GM12878 (cell line): ENCODE measurements around the gene TTLL8. TPM values are rescaled to one million over a fixed set of nuclear protein-coding genes. Genes with fewer than 3 reads are reported as not detected.

Source experiments
- ATAC-seq: fragments of 200-7000 bp; cut with Tn5 transposase; 3 replicates; pipeline ENCODE4 v1.9.1; 2020; ENCODE audit warnings: mild to moderate bottlenecking, moderate library complexity
- BruUV-seq: library from RNA; stranded (reverse); fragments of 400-500 nt; replicated peaks from 2 replicates; lab custom pipeline; 2021; lab: Mats Ljungman, UMichigan
- CTCF ChIA-PET: fragments of 300-600 bp; sonication (Branson Sonifier 250); formaldehyde crosslinking; extraction: SDS; loops from one replicate; lab custom pipeline; 2021; ENCODE audit warnings: inconsistent platforms; lab: Yijun Ruan, JAX
- POLR2A ChIA-PET: fragments of 350-600 bp; formaldehyde crosslinking; extraction: SDS; loops from one replicate; lab custom pipeline; 2021; ENCODE audit warnings: inconsistent platforms; lab: Charles Lee
- RAD21 ChIA-PET: fragments of 300-600 bp; sonication (Branson Sonifier 250); formaldehyde crosslinking; loops from one replicate; lab custom pipeline; 2023; ENCODE audit warnings: antibody characterized with exemption; ENCODE audit not compliant: unreplicated experiment; lab: Charles Lee
- SMC1A ChIA-PET: fragments of 300-600 bp; sonication (Branson Sonifier 250); formaldehyde crosslinking; loops from one replicate; lab custom pipeline; 2023; ENCODE audit not compliant: unreplicated experiment, uncharacterized antibody; lab: Charles Lee
- DNase-seq: peaks from one replicate; pipeline ENCODE4 v3.0.0-alpha.2; 2011; ENCODE audit warnings: low read depth, low spot score
- FAIRE-seq: peaks from 3 replicates; lab custom pipeline; 2011; peaks lifted over from hg19 to GRCh38; lab: Jason Lieb, UNC
- H2AFZ ChIP-seq: 2 replicates; pipeline ENCODE4 v1.6.0; 2011; ENCODE audit warnings: low read depth, low read length, control low read depth; ENCODE audit not compliant: control insufficient read depth
- H3K27ac ChIP-seq: 2 replicates; pipeline ENCODE4 v1.5.1; 2011; ENCODE audit warnings: control low read depth; ENCODE audit not compliant: control insufficient read depth, insufficient read depth
- H3K27me3 ChIP-seq, 2 experiments: replicated peaks in 1 of 2; 2 replicates each; pipeline versions ENCODE4 v1.6.0 to v1.6.1; 2011; ENCODE audit warnings: low read length in 1 of 2; ENCODE audit not compliant: control insufficient read depth in 2 of 2, insufficient read depth in 2 of 2
- H3K36me3 ChIP-seq, 2 experiments: 2 replicates each; pipeline ENCODE4 v1.5.1; 2011; ENCODE audit warnings: low read length in 1 of 2; ENCODE audit not compliant: control insufficient read depth in 2 of 2, insufficient read depth in 2 of 2
- H3K4me1 ChIP-seq: 2 replicates; pipeline ENCODE4 v1.6.1; 2011; ENCODE audit warnings: mild to moderate bottlenecking, low read length, moderate library complexity, mixed read lengths; ENCODE audit not compliant: control insufficient read depth, insufficient read depth
- H3K4me2 ChIP-seq: 2 replicates; pipeline ENCODE4 v1.6.0; 2011; ENCODE audit warnings: control low read depth; ENCODE audit not compliant: control insufficient read depth, insufficient read depth
- H3K4me3 ChIP-seq: fragments of 200-600 bp; sonication (generic); 2 replicates; pipeline ENCODE4 v1.5.1; 2016
- H3K79me2 ChIP-seq: 2 replicates; pipeline ENCODE4 v1.6.0; 2011; ENCODE audit warnings: low read length; ENCODE audit not compliant: control insufficient read depth, insufficient read depth
- H3K9ac ChIP-seq: 2 replicates; pipeline ENCODE4 v1.8.0; 2011; ENCODE audit warnings: low read length, control low read depth, mixed read lengths; ENCODE audit not compliant: control insufficient read depth, insufficient read depth
- H3K9me3 ChIP-seq: replicated peaks from 3 replicates; pipeline ENCODE4 v1.5.1; 2011; ENCODE audit warnings: mild to moderate bottlenecking, low read length; ENCODE audit not compliant: control insufficient read depth, insufficient read depth
- H4K20me1 ChIP-seq: 2 replicates; pipeline ENCODE4 v1.6.0; 2011; ENCODE audit not compliant: control insufficient read depth, insufficient read depth
- BCL3 ChIP-seq: IDR thresholded peaks from 2 replicates; pipeline ENCODE4 v1.6.1; 2011; ENCODE audit warnings: borderline replicate concordance, low read depth, mild to moderate bottlenecking, moderate library complexity, low read length; ENCODE audit not compliant: insufficient read depth, poor library complexity, severe bottlenecking
- BRCA1 ChIP-seq: IDR thresholded peaks from 2 replicates; pipeline ENCODE4 v1.6.1; 2011; ENCODE audit warnings: low read depth, low read length, improper control_type of control experiment
- JUND ChIP-seq: IDR thresholded peaks from 2 replicates; pipeline ENCODE4 v1.6.1; 2012; ENCODE audit warnings: low read depth, mild to moderate bottlenecking, low read length, improper control_type of control experiment, moderate library complexity
- PAX8 ChIP-seq: fragments of 450-650 bp; IDR thresholded peaks from 2 replicates; pipeline ENCODE4 v1.6.1; 2017; ENCODE audit warnings: mild to moderate bottlenecking, moderate library complexity
- RBBP5 ChIP-seq: fragments of 200-600 bp; sonication (generic); conservative IDR thresholded peaks from 2 replicates; pipeline ENCODE4 v1.6.1; 2016
- STAT1 ChIP-seq: fragments of 450-650 bp; conservative IDR thresholded peaks from 2 replicates; pipeline ENCODE4 v1.6.1; 2014; ENCODE audit warnings: antibody characterized with exemption, mild to moderate bottlenecking
- SUPT20H ChIP-seq: IDR thresholded peaks from 2 replicates; pipeline ENCODE4 v1.6.1; 2011; ENCODE audit warnings: low read depth, mild to moderate bottlenecking, low read length, moderate library complexity, borderline replicate concordance; ENCODE audit not compliant: control insufficient read depth
- ZNF274 ChIP-seq: IDR thresholded peaks from one replicate; pipeline ENCODE4 v1.8.0; 2011; ENCODE audit not compliant: insufficient read length, insufficient read depth
- WGBS: methylation state at CpG from one replicate; pipeline ENCODE4 v1.1.6; 2016; ENCODE audit warnings: low lambda C conversion rate; ENCODE audit not compliant: insufficient replicate concordance, insufficient coverage; ENCODE audit errors: missing lambda C conversion rate; 5-methylcytosine and 5-hydroxymethylcytosine counted together
- in situ Hi-C: fragments of 300-500 bp; cut with MboI; formaldehyde crosslinking; loops from 9 replicates; pipeline ENCODE4 v1.14.3; 2018; ENCODE audit warnings: mixed read lengths
- intact Hi-C: fragments of 100-400 bp; cut with micrococcal nuclease; formaldehyde crosslinking; loops from one replicate; pipeline ENCODE4 v1.14.2; 2022; ENCODE audit not compliant: unreplicated experiment
- polyA plus RNA-seq, 11 experiments: library from polyadenylated mRNA; depleted of rRNA in 4 of 11; unstranded in 6 of 11; stranded (reverse) in 5 of 11; fragments of >200 nt; fragmentation: Nextera tagmentation in 4 of 11; fragmentation: Illumina TruSeq in 1 of 11; extraction: Ambion mirVana in 4 of 11; extraction: Trizol in 1 of 11; gene quantifications; 1 replicate in 1 of 11; 2 replicates in 10 of 11; pipeline versions ENCODE4 v1.2.1 to v1.2.3, GENCODE V29; 2011 to 2016; ENCODE audit warnings: inconsistent platforms in 2 of 11, missing spikeins in 2 of 11, low read depth in 1 of 11
- total RNA-seq, 4 experiments: library from RNA; depleted of rRNA in 3 of 4; stranded (reverse); fragments of >200 nt in 3 of 4; fragmentation: Illumina TruSeq in 1 of 4; extraction: Trizol in 1 of 4; gene quantifications; 2 replicates each; pipeline versions ENCODE4 v1.2.1 to v1.2.3, GENCODE V29; 2013 to 2021
- TF ChIP-seq, protein P1 (sequence below): IDR thresholded peaks from 2 replicates; pipeline ENCODE4 v1.6.1; 2011; ENCODE audit warnings: mild to moderate bottlenecking, low read depth, low read length, moderate library complexity; ENCODE audit not compliant: insufficient replicate concordance
- TF ChIP-seq, protein P2 (sequence below): IDR thresholded peaks from 2 replicates; pipeline ENCODE4 v1.6.1; 2011; ENCODE audit warnings: low read depth, low read length, improper control_type of control experiment, borderline replicate concordance
- TF ChIP-seq, protein P3 (sequence below): fragments of 450-650 bp; formaldehyde crosslinking; IDR thresholded peaks from 2 replicates; pipeline ENCODE4 v1.4.0; 2022; ENCODE audit warnings: mild to moderate bottlenecking, moderate library complexity

Gene TTLL8
- total and polyA plus RNA-seq, 10 of the 15 experiments (the other 5 are each of a cell fraction or from before 2014, with no cell fraction given): not detected

GRCh38 chr22:50086526-50086925, 28.4 kb upstream of the TTLL8 start:
- 63% methylated on average over 5 of the region's 5 CpGs for WGBS
- H3K4me3 ChIP-seq: no peak overlapping the region

More at GRCh38 chr22:50086526-50086925, 28.4 kb upstream of the TTLL8 start:
- no TSS peak for BruUV-seq
- RAD21 ChIA-PET: no interaction called here
- Histone ChIP-seq H3K4me2 (no peak overlapping the region), H3K27ac (no peak overlapping the region), H3K27me3 (peaks cover 1 to 2% of the 10 kb centered on the region in 2 experiments; a peak in 2 of 4 replicates), H3K9ac (no peak overlapping the region), H3K36me3 (no peaks in the 10 kb centered on the region), H4K20me1 (no peaks in the 10 kb centered on the region), H3K79me2 (no peaks in the 10 kb centered on the region), H2AFZ (no peak overlapping the region), H3K4me1 (no peaks in the 10 kb centered on the region), H3K9me3 (peaks cover 9% of the 10 kb centered on the region; the same call in 1 of the 3 replicates)
- CTCF ChIA-PET: no interaction called here
- no peak for FAIRE-seq
- intact Hi-C loops: no loop called here
- no peak for DNase-seq
- POLR2A ChIA-PET: no interaction called here
- SMC1A ChIA-PET: interaction anchor here (0.9 kb wide), 1 partner anchor 20 kb away, joined by 3 read pairs; no protein-coding TSS in a partner anchor
- in situ Hi-C loops: no loop called here
- no peak for TF ChIP-seq PAX8
- no peak for TF ChIP-seq RBBP5
- TF ChIP-seq, protein P1, sequence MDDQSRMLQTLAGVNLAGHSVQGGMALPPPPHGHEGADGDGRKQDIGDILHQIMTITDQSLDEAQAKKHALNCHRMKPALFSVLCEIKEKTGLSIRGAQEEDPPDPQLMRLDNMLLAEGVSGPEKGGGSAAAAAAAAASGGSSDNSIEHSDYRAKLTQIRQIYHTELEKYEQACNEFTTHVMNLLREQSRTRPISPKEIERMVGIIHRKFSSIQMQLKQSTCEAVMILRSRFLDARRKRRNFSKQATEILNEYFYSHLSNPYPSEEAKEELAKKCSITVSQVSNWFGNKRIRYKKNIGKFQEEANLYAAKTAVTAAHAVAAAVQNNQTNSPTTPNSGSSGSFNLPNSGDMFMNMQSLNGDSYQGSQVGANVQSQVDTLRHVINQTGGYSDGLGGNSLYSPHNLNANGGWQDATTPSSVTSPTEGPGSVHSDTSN: no peak
- no peak for TF ChIP-seq STAT1
- TF ChIP-seq ZNF274: no peak
- TF ChIP-seq BCL3: no peak
- TF ChIP-seq JUND: no peak
- TF ChIP-seq, protein P2, sequence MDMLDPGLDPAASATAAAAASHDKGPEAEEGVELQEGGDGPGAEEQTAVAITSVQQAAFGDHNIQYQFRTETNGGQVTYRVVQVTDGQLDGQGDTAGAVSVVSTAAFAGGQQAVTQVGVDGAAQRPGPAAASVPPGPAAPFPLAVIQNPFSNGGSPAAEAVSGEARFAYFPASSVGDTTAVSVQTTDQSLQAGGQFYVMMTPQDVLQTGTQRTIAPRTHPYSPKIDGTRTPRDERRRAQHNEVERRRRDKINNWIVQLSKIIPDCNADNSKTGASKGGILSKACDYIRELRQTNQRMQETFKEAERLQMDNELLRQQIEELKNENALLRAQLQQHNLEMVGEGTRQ: no peak
- TF ChIP-seq BRCA1: no peak
- TF ChIP-seq SUPT20H: no peak
- TF ChIP-seq, protein P3, sequence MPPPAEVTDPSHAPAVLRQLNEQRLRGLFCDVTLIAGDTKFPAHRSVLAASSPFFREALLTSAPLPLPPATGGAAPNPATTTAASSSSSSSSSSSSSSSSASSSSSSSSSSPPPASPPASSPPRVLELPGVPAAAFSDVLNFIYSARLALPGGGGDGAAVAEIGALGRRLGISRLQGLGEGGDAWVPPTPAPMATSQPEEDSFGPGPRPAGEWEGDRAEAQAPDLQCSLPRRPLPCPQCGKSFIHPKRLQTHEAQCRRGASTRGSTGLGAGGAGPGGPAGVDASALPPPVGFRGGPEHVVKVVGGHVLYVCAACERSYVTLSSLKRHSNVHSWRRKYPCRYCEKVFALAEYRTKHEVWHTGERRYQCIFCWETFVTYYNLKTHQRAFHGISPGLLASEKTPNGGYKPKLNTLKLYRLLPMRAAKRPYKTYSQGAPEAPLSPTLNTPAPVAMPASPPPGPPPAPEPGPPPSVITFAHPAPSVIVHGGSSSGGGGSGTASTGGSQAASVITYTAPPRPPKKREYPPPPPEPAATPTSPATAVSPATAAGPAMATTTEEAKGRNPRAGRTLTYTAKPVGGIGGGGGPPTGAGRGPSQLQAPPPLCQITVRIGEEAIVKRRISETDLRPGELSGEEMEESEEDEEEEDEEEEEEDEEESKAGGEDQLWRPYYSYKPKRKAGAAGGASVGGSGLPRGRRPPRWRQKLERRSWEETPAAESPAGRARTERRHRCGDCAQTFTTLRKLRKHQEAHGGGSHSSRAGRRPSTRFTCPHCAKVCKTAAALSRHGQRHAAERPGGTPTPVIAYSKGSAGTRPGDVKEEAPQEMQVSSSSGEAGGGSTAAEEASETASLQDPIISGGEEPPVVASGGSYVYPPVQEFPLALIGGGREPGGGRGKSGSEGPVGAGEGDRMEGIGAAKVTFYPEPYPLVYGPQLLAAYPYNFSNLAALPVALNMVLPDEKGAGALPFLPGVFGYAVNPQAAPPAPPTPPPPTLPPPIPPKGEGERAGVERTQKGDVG (CRISPR knock-in tag): no peak
- no peak for ATAC-seq
